ENCODE results near the gene ORM2. TPM values are rescaled to one million over a fixed set of nuclear protein-coding genes. Genes with fewer than 3 reads are reported as not detected.

ORM2 gene
- not detected in 2 replicates for total RNA-seq

GRCh38 chr9:114329625-114330022, at the start of gene ORM2:
Gene ORM2, plus strand, starts transcription at chr9:114329869. Its CDS starts 36 bp downstream, at chr9:114329905.

GRCh38 chr9:114322831-114323531, 6.7 kb upstream of the ORM2 start, which contains the start of gene ORM1:
Gene ORM1, plus strand, starts transcription at chr9:114323098. Its CDS starts 36 bp downstream, at chr9:114323134.

Other genes starting within 250 kb of the ORM2 start
- 0.30 and 6.2 TPM in 2 replicates for gene KIF12, start 230.6 kb upstream of the ORM2 start, total RNA-seq
- gene COL27A1, start 174.3 kb upstream of the ORM2 start, total RNA-seq, result 10.2 and 11.0 TPM in 2 replicates
- not detected in 2 replicates for gene ORM1, start 6.8 kb upstream of the ORM2 start, total RNA-seq
- 4.2 and 4.9 TPM in 2 replicates for gene AKNA, start 58.1 kb downstream of the ORM2 start, total RNA-seq
- 2.1 and 3.7 TPM in 2 replicates for gene WHRN, start 175.6 kb downstream of the ORM2 start, total RNA-seq